Endometrium (tissue), 2 donors: ENCODE results near the gene GLT8D2.

Experiments
- FAIRE-seq: peaks from 2 replicates; lab custom pipeline; 2012; peaks lifted over from hg19 to GRCh38; lab: Jason Lieb, UNC
- donor health status: control.
- donor health status: control.

GLT8D2 gene, protein sequence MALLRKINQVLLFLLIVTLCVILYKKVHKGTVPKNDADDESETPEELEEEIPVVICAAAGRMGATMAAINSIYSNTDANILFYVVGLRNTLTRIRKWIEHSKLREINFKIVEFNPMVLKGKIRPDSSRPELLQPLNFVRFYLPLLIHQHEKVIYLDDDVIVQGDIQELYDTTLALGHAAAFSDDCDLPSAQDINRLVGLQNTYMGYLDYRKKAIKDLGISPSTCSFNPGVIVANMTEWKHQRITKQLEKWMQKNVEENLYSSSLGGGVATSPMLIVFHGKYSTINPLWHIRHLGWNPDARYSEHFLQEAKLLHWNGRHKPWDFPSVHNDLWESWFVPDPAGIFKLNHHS

DNA sequence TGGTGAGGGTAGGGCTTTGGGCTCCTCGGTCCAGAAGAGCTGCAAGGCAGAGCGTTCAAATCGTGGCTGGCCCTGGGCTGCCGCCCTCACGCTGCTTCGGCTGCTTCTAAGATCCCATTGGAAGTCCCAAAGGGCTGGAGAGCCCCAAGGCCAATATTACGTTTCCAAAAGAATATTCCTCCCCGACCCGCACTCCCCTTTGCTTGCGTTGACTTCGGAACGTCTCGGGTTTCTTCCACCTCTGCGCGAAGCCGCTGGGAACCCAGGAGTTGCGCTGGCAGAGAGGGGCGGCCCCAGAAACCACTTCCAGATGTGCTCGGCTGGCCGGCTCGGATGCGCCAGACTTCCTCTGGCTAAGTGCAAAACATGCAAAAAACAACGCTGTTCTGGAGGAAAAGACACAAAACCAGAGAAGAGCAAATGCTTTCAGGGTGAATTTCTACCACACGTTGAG, at the start of gene GLT8D2:
TSS of gene GLT8D2 (minus strand) at position 285 of the 454 bp plus-strand sequence. CDS start 30,539 bp downstream, outside the sequence.
- no peak for FAIRE-seq

DNA sequence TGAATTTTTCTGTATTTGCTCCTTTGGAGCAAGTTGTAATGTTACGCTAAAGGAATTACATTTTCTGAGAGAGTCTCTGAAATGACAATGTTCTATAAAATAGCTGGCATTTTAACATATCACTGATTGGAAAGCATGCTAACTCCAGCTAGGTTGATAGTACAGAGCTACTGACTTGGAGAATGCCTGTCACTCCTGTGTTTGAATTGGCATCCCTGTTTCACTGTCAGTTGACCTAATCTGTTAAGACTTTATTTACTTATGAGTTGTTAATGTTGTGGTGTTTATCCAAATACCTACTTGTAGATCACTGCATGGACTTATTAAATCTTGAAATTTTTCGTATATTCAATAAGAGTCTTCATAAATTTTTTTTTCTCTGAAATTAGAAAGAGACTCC, 48.0 kb upstream of the GLT8D2 start:
- FAIRE-seq = no peak

DNA sequence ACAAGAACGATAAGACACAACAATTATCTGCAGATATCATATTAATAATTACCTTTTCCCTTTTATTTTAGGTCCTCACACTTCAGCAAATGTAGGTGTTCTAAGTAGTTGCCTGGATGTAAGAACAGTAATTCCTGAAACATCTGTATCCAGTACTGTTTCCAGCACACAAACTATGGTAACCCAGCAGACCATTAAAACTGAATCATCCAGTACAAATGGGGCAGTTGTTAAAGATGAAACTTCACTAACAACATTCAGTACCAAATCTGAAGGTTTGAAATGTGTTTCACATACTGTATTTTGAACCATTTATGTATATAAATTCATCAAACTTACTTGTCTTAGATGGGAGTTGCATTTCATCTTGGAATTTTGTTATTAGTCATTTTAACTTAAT, 45.3 kb upstream of the GLT8D2 start:
- FAIRE-seq = no peak

DNA sequence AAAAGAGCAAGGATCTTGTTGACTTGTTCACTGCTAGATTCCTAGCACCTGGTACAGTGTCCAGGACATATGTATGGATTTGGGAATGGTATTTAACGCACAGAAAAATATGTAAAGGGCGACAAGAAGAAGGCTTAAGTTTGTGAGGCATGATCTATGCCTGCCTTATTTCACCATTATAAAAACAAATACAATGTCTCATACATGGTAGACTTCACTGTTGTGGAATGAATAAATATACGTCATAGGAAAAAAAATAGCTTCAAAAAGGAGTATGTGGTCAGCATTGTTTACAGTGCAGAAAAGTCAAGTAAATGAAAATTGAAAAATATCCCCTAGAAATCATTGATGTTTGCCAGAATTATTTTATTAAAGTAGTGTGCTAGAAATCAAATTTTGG, 44.3 kb upstream of the GLT8D2 start:
- FAIRE-seq = no peak

DNA sequence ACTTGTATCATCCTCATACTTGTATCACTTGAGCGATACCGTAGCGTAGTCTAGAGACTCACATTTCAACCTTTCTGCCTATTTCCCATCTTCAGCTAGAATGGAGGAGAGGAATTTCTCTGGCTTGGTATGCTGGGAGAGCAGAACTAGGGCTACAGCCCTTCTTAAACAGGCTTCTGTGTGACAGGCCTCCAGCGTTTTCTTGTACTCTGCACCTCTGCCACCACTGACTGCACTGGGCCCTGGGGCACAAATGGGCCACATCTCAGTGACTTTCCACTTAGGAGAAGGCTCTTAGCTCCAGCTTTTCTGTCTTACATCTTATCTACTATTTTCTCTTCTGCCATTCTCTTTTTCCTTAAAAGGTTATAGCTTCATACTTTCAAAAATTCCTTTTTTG, 41.1 kb upstream of the GLT8D2 start:
- FAIRE-seq = no peak

DNA sequence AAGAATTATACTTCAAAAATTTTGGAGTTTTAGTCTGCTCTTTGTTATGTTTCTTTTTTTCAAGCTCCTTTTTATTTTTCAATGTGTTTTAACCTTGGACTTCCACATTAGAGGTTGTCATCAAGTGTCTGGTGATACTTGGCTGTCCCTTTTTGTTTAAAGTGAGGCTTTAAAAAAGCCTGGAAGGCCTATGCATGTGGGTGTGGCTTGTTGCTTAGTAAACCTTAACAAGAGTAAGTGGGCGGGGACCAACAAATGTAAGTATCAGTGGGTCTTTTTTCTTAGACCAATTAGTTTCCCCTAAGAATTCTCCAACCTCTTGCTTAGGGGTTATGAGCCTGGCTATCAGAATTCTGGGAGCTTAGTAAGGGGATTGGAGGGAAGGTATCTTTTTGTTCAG, 40.7 kb upstream of the GLT8D2 start:
- no peak for FAIRE-seq

DNA sequence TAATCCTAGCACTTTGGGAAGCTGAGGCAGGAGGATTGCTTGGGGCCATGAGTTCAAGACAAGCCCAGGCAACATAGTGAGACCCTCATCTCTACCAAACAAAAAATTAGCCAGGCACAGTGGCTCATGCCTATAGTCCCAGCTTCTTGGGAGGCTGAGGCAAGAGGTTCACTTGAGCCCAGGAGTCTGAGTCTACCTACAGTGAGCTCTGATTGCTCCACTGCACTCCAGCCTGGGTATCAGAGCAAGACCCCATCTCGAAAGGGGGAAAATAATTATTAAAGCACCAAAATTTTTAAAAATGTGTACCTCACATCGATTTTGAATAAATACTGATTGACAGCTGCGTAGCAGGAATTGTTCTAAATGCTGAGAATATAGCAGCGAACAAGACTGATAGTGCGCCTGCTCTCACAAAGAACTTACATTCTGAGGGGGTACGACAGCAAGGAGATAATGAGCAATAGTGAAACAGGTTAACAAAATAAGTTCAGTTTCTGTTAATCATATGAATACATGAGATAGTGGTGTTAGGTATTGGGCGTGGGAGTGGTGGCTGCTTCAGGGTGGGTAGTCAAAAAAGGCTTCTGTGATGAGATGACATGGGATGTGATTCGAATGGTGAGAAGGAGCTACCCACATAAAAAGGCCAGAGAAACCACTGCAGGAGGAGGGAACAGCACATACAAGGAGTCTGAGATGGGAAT, 33.9 kb upstream of the GLT8D2 start:
- no peak for FAIRE-seq

DNA sequence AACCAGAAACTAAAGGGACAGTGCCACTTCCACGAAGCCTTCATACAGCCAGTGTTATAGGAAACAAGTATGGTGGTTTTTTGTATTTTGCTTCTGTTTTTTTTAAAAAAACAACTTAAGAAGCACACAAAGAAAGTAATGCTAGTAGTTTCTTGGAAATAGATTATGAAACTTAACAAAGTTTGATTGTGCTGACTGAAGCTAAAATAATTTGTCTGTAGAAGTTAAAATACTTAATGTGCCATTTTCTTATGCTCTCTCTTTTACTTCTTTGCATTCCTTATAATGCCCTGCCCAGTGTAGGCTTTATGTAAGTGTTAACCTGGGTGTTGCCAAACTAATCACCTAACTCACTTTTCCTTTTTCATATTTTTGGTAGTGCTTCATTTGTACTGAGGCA, 30.8 kb upstream of the GLT8D2 start:
- FAIRE-seq = no peak

DNA sequence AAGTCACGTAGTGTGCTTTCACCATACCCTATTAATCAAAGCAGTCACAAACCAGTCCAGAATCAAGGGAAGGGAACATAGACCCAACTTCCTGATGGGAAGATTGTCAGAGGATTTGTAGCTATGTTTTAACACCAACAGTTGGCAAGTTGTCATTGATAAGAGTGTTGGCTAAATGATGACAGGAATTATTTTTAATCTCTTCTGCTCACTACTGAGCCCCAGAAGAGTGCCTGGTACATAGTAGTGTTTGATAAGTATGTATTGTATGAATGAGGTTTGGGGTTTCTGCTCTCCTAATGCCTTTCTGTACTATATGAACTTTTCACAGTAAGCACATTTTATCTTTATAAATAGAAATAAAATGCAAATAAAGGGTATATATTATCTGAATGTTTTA, 29.0 kb upstream of the GLT8D2 start:
- FAIRE-seq = no peak

DNA sequence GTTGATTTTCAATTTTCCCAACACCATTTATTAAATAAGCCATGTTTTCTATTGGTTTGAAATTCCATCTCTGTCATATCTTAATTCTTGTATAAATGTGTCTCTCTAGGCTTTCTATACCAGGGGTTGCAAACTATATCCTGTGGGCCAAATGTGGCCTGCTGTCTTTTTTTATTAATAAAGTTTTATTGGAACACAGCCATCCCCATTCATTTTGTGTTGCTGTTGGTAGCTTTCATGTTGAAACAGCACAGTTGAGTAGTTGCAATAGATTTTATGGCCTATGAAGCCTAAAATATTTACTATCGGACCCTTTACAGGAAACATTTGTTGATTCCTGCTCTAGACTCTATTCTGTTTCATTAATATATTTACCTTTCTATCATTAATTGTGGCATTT, 23.7 kb upstream of the GLT8D2 start:
- FAIRE-seq = no peak

DNA sequence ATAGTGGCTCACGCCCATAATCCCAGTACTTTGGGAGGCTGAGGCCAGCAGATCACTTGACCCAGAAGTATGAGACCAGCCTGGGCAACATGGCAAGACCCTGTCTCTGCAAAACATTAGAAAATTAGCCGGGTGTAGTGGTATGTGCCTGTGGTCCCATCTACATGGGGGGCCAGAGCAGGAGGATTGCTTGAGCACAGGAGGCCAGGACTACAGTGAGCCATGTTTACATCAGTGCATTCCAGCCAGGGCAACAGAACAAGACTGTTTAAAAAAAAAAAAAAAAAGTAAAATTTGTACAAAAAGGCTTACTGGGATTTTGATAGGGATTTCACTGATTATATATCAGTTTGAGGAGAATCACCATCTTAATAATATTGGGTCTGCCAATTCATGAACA, 22.1 kb upstream of the GLT8D2 start:
- FAIRE-seq = no peak

DNA sequence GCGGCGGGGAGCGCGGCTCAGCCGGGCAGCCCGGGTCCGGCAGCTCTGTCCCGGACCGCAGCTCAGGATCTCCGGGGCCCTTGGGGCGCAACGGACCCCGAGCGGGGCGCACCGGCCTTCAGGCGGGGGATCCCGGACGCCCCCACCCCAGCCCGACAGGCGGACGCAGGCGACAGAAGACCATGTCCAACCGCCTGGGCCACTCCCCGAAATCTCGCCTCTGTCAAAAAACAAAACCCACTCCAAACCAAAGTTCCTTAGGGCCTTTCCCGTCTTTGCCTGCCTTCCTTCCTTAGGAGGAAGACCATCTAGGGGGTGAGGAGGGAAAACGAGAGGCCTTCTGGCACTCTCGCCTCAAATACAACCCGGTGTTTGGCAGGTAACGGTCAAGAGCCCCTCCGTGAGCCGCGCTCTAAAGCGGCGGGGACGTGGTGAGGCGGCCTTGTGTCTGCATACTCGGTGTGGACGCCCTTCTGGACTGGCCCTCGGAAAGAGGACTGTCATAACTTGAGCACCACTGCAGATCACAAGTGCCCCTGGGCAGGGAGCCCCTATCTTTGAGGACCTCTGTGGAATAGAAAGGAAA, 14.9 kb upstream of the GLT8D2 start:
- FAIRE-seq = no peak

DNA sequence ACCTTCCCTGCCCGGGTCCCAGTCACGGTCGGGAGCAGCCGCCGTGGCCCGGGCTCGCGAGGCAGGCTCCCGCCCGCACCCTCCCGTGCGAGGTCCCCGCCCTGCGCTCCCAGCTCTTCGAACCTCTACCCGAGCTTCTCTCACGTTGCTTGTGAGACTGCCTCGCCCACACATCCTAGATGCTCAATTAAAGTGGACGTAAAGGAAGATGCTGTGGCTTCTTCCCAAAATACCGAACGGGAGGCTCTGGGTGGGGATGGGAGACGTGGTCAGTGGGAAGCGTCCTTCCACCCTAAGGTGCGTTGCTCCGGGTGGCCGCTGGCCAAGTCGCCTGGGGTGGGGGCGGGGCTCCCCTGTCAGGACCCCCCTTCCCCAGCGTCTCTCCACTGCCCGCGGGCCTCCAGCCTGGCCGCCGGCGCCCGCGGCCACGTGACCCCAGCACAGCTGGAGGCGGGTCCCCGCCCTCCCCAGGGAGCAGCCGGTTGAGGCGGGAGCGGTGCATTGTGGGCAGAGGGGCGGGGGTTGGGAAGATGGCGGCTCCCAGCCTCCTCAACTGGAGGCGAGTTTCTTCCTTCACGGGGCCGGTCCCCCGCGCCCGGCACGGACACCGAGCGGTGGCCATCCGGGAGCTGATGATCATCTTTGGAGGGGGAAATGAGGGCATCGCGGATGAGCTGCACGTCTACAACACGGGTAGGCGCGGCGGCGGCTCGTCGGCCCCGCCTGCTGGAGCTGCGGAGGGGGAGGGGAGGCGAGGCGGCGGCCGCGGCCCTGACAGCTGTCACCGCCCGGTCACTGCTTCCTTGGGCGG, 14.2 kb upstream of the GLT8D2 start, which contains the start of gene HCFC2:
TSS of gene HCFC2 (plus strand) at position 501 of the 811 bp plus-strand sequence. CDS start at position 531, 30 bp downstream.
- FAIRE-seq = no peak

DNA sequence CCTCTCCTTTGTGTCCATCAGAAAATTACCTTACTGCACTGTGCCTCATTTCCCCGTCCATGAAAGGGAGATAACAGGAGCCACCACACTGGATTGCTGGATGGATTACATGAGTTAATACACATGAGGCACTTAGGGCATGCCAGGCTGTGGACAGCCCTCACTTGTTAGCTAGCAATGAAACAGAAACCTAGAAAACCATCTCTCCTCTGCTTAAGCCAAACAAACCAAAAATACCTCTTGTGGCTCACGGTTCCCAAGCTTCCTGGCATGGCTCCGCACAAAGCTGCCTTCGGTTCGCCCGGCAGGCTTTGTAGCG, 13.7 kb upstream of the GLT8D2 start:
- FAIRE-seq = no peak

DNA sequence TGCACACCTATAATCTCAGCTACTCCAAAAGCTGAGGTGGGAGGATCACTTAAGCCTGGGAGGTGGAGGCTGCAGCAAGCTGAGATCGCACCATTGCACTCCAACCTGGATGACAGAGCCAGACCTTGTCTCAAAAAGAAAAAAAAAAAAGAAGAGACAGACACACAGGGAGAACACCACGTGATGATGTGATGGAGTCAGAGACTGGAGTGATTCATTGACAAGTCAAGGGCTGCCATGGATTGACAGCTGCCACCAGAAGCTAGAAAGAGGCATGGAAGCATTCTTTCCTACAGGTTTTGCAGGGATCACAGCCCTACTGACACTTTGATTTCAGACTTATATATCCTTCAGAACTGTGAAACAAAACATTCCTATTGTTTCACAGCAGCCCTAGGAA, 10.8 kb upstream of the GLT8D2 start:
- FAIRE-seq = no peak

DNA sequence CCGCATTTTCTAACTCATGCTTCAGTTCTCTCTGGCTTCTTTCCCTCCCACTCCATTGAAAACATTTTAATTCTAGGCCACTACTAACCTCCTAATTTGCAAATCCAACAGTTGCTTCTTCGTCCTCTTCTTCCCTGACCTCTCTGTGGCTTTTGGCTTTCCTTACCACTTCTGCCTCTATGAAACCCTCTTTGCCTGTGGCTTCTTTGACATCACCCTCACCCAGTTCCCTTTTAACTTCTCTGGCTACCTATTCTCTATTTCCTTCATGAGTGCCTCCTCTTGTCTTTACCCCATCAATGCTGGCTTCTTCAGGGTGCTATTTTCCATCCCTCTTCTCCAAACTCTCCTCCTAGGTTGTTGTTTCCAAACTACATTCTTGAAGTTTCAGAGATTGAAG, 10.0 kb upstream of the GLT8D2 start:
- FAIRE-seq = no peak

DNA sequence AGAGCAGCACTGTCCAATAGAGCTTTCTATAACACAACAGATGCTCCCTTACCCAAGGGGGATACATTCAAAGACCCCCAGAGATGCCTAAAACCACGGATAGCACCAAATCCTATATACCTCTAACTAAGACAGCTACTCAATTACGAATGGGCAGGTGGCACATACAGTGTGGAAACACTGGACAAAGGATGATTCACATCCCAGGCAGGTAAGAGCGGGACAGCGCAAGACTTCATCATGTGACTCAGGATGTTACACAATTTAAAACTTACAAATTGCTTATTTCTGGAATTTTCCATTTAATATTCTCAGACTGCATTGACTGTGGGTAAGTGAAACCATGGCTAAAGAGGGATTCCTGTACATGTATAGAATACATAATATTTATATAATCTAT, 8.8 kb upstream of the GLT8D2 start:
- no peak for FAIRE-seq

DNA sequence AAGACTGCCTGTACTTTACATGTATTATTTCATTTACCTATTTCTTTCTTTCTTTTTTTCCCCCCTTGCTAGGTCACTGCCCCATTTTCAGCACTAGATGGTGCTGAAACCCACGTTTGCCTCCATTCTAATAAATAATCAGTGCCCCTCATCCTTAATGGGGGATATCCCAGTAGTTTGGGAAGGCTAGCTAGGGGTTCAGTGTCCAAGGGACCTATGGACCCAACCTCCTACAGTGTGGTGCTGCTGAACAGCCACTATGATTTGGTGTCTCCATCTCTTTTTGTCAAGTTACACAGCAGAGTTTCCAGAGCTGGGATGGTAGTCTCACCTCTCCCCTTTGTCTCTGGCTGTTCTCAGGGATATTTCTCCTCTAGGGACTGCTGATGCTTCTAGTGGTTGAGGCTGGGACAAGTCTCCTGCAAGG, 7.8 kb upstream of the GLT8D2 start:
- no peak for FAIRE-seq

DNA sequence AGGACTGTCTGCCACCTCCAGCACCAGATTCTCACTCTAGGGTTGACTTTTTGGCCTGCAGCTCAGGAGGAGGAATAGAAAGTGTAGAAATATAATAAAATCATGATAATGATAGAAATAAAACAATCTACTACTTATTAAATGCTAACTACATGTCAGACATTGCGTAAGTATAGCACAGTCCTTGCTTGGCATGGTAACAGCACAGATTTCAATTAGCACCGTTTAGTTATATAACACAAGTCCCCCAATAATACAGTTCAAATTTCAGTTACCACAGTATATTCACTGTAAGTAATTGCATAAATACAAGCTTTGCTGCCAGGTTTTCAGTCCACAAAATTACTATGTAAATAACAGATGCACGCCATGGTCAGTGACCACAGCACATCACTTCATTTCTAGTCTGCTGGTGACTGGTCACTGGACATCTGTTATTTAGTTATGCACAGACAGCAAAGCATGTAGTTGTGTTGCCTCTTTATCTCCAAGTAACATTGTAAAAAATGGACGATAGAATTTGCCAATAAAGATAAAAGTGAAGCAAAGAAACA, 6.5 kb upstream of the GLT8D2 start:
- FAIRE-seq = no peak

DNA sequence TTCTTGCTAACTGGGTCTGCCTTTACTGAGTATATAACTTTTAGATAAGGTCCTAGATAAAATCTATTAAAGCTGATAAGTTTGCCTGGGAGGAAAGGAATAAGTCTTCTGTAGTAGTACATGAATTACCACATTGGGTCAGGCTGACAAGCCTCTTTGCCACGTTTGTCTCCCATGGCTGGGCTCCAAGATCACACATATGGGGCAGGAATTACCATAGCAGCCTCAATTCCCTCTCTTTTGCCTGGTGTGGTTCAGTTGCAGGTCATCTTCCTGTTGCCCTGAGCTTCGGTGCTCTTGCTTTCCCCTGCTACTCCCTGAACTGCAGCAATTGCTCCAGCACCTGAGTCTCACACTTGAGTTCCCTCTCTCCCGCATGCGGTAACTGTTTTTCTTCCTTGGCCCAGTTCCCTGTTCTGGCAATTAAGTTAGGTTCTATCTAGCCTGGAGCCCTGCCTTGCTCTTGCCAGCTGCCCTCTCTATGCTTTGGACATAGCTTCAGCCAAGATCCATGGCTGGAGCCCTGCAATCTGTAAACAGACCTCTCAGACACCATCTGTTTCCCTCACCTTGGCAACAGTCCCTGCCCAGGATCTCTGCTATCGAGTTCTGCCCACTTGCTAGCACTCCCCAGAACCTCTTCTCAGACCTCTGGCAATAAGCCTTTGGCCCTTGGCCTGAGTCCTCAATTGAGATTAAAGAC, 5.8 kb upstream of the GLT8D2 start:
- FAIRE-seq = no peak

DNA sequence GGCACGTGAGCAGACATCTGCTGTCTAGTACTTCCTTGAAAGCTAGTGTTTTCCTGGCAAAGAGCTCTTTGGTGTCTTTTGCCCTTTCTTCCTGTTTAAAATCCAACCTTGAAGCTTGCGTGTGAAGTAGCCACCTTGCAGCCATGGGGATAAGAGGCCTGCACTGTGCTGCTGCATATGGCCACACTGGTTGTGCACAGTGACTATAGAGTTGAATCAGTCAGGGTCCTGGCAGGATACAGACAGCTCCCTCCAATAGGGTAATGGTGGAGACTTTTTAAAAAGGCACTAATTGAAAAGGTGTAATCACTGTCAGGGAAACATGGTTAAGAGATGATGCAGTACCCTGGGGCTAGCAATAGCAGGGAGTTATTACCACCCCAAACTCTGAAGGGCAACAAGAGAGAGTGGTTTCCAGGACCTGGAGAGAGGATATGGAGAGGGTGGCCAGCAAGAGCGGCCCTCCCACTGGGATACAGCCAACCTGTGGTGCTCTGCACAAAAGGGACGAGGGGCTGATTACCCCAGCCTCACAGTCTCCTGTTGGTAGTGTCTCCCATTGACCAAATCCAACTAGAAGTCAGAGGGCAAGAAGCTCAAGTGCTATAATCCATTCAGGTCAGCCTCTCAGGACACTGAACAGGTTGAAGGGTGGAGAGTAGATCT, 4.8 kb upstream of the GLT8D2 start:
- FAIRE-seq = no peak
